Erythroblast (primary cell): Measurements from ENCODE around the gene AGR3.

Source experiments
- GATA1 ChIP-seq: IDR thresholded peaks from 2 replicates; pipeline ENCODE4 v1.6.1; 2011; ENCODE audit warnings: low read depth, mild to moderate bottlenecking, control low read depth, low read length, moderate library complexity
- POLR2A ChIP-seq: IDR thresholded peaks from 2 replicates; pipeline ENCODE4 v1.6.1; 2011; ENCODE audit warnings: mild to moderate bottlenecking, low read length

GRCh38 chr7:16916105-16916639, 34.4 kb upstream of the AGR3 start:
- TF ChIP-seq POLR2A = no peak
- no peak for TF ChIP-seq GATA1
